GM19043 (cell line): ENCODE results near the gene ZCCHC7.
A peak's percentile ranks its signal among the peaks of the same experiment; 100 is the strongest.

Experiments used
- ATAC-seq: cut with Tn5 transposase; IDR thresholded peaks from one replicate; pipeline ENCODE4 v1.9.1; 2021; ENCODE audit warnings: low read depth; ENCODE audit not compliant: unreplicated experiment

ZCCHC7 gene

GRCh38 chr9:37243588-37244345 is 123.4 kb downstream of the ZCCHC7 start:
- no peak for ATAC-seq

GRCh38 chr9:37246826-37247225 is 126.5 kb downstream of the ZCCHC7 start:
- no peak for ATAC-seq

GRCh38 chr9:37248651-37249163 is 128.3 kb downstream of the ZCCHC7 start:
- ATAC-seq, result no peak

- peak; percentile 68 for ATAC-seq
These were observed 131.1 kb downstream of the ZCCHC7 start for GRCh38 chr9:37251452-37251851.

- no peak for ATAC-seq
These were observed 133.1 kb downstream of the ZCCHC7 start for GRCh38 chr9:37253377-37253937.

GRCh38 chr9:37255187-37255586 is 134.8 kb downstream of the ZCCHC7 start:
- no peak for ATAC-seq

- ATAC-seq, result no peak
These were observed 135.8 kb downstream of the ZCCHC7 start for GRCh38 chr9:37255944-37256862.

GRCh38 chr9:37259951-37260350 is 139.6 kb downstream of the ZCCHC7 start:
- ATAC-seq, result no peak

GRCh38 chr9:37262410-37262809 is 142.0 kb downstream of the ZCCHC7 start:
- ATAC-seq, result no peak

GRCh38 chr9:37264539-37264938 is 144.2 kb downstream of the ZCCHC7 start:
- ATAC-seq, result no peak

GRCh38 chr9:37266630-37267029 is 146.3 kb downstream of the ZCCHC7 start:
- ATAC-seq, result no peak

- no peak for ATAC-seq
These were observed 148.8 kb downstream of the ZCCHC7 start for GRCh38 chr9:37269221-37269620.

GRCh38 chr9:37271679-37272078 is 151.3 kb downstream of the ZCCHC7 start:
- ATAC-seq, result no peak

- no peak for ATAC-seq
These were observed 153.2 kb downstream of the ZCCHC7 start for GRCh38 chr9:37273595-37273994.

GRCh38 chr9:37281541-37281940 is 161.2 kb downstream of the ZCCHC7 start:
- no peak for ATAC-seq

GRCh38 chr9:37283730-37284325 is 163.5 kb downstream of the ZCCHC7 start:
- ATAC-seq, result peak; percentile 41

GRCh38 chr9:37284636-37285035 is 164.3 kb downstream of the ZCCHC7 start:
- no peak for ATAC-seq

GRCh38 chr9:37286530-37287175 is 166.3 kb downstream of the ZCCHC7 start:
- no peak for ATAC-seq

GRCh38 chr9:37287317-37287716 is 166.9 kb downstream of the ZCCHC7 start:
- ATAC-seq, result no peak

GRCh38 chr9:37289631-37290030 is 169.3 kb downstream of the ZCCHC7 start:
- no peak for ATAC-seq
